ENCODE measurements around the gene UCP2.

The UCP2 gene

GRCh38 chr11:74009675-74010305, 27.1 kb upstream of the UCP2 start:
- no peak for DNase-seq

- DNase-seq: no peak
Observed at GRCh38 chr11:74009230-74009547, 26.5 kb upstream of the UCP2 start.

GRCh38 chr11:74008373-74009229, 26.0 kb upstream of the UCP2 start, which contains the start of gene UCP3:
UCP3 (minus strand) TSS chr11:74009085; CDS start chr11:74007042, 2,043 bp downstream.
- DNase-seq: no peak

- no peak for DNase-seq
Observed at GRCh38 chr11:74007691-74008372, 25.2 kb upstream of the UCP2 start.

DNA sequence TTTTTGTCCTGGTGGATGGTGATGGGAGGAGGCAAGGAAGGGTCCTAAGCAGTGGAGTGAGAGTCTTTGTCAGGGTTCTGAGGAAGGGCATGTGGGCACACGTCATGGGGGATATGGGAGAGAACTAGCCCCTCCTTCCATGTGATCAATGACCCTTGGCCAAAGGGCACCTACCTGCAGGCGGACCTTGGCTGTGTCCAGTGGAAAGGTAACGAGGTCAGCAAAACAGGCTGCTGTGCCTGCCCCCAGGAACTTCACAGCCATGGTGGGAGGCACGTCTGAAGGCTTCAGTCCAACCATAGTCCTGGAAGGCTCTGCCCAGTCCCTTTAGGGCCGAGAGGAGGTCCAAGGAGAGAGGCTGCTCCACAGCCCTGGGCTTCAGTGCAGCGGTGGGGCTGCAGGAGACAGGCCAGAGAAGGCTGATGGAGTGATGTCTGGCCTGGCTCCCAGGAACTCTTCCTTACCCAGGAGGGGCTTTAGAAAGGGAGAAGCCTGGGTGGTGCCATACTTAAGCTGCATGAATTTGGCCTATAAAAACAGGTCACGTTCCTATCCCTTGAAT, 24.2 kb upstream of the UCP2 start:
- DNase-seq: no peak

GRCh38 chr11:74005721-74006517, 23.3 kb upstream of the UCP2 start:
- no peak for DNase-seq

- peak; percentile 86 for DNase-seq
Observed at GRCh38 chr11:74004759-74005615, 22.3 kb upstream of the UCP2 start.

GRCh38 chr11:74004046-74004695, 21.5 kb upstream of the UCP2 start:
- no peak for DNase-seq

- no peak for DNase-seq
Observed at GRCh38 chr11:74002832-74003231, 20.2 kb upstream of the UCP2 start.

GRCh38 chr11:74001822-74002286, 19.2 kb upstream of the UCP2 start:
- no peak for DNase-seq

DNA sequence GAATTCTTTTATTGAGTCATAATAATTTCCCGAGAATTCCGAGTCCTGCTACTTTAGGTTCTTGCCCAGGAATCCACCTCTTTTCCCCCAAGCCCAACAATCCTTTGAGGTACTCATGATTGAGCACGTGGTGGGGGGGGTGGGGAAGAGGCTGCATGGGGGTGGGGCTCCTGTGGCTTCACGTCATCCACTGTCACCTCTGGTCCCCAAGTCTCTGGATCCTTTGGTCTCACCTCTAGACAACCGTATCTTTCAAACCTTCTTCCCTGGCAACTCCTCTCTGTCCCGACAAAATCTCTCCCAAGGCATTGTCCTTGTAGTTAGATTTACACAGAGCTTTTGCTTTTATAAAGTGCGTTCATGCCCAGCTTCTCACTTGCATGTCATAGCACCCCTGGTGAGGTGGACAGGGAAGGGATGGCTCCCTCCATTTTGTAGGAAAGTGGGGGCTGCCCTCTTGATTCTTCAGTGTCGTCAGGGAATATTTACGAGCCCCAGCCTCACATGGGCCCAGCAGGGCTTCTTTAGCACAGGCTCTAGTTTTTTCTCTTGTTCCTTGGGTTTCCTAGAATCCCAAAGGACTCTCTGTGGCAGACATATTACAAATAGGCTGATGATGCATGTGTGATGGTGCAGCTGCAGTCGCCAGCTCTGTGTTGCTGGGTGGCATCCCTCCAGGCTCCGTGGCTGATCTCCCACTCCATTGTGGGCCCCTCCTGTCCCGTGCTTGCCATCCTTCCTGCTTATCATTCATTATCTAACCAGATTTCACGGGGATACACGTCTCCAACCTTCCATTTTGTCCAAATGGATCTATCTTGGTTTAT, 17.9 kb upstream of the UCP2 start:
- DNase-seq: no peak

- peak; percentile 61 for DNase-seq
Observed at GRCh38 chr11:73999581-74000306, 17.1 kb upstream of the UCP2 start.

GRCh38 chr11:73998846-73999575, 16.4 kb upstream of the UCP2 start:
- no peak for DNase-seq

- peak; percentile 45 for DNase-seq
Observed at GRCh38 chr11:73997120-73997770, 14.6 kb upstream of the UCP2 start.

DNA sequence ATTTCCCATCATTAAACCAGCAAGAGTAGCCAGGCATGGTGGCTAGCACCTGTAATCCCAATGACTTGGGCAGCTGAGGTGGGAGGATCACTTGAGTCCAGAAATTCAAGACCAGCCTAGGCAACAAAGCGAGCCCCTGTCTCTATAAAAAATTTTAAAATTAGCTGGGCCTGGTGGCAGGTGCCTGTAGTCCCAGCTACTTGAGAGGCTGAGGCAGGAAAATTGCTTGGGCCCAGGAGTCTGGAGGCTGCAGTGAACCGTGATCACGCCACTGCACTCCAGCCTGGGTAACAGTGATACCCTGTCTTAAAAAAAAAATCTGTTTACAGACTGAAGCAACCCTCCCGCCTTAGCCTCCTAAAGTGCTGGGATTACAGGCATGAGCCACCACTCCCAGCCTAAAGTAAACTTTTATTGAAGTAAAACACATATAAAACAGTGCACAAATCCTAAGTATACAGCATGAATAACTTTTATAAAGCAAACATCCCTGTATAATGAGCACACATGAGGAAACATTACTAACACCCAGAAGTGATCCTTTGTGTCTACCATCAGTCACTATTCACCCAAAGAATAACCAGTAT, 13.6 kb upstream of the UCP2 start:
- DNase-seq: no peak

DNA sequence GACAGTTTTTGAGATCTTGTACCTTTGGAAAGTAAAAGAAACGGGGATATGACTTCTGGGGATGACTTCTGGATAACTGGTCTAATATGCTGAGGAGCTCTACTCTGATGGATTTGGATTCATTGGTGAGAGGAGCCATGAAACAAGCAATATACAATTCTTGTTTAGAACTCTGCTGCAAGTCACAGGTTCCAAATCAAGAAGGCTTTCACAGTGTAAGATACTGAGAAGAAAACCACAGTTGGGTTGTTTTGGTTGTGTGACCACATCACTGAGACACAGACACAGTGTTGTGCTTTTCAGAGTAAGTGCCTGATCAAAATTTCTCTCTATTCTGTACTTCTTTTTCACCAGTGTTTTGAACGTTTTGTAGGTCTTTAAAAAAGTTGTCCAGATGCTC, 13.1 kb upstream of the UCP2 start:
- DNase-seq: peak; percentile 41

DNA sequence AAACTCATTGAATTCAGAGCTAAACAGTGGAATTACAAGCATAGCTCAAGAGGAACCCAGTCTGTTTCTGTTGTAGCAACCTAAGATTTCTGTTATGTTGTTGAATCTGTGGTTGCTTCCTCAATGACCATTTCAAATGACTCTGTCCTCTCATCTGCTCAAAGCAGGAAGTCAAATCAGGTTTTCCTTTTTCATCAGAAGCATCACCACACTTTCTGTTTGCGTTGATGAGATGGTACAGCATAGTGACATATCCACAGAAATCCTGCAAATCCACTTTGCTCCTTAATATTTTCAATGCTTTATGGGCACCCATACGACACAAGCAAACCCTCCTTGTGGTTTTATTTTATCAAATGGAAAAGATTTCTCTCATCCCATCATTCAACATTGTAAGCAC, 12.6 kb upstream of the UCP2 start:
- peak; percentile 27 for DNase-seq

All from CD4-positive, alpha-beta T cell treated with Interferon gamma for 1 hour (primary cell).